ENCODE measurements around the gene ZNF91.

The ZNF91 gene

DNA sequence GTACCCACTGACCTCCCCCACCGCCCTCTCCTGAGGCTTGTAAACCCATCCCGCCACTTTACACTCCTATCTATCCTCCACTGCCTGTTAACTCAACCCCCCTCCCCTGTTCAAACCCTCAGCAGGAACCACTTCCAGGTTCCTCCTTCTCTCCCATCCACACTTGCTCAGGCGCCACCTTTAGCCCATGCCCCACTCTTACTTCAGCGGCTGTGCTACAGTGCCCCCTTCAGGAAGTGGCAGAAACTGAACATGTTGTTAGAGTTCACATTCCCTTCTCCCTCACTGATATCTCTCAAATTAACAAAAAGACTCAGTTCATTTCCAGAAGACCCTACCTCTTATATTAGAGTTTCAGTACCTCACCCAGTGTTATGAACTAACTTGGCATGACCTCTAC is 49.4 kb downstream of the ZNF91 start:
- peaks cover 0 to 43% of the 10 kb centered on the region in 2 experiments; a peak in 1 of 3 replicates for H3K36me3 ChIP-seq (ENCODE audit: control insufficient read depth in 2 of 2, insufficient read depth in 1 of 2, low read length in 2 of 2)
- TF ChIP-seq ZFHX2 (tag by site-specific recombination; conservative IDR thresholded peaks at IDR 0.05), result no peak
- no peak for TF ChIP-seq ZNF843 (tag by site-specific recombination; IDR thresholded peaks at IDR 0.05)
- no peak for TF ChIP-seq GLIS2 (tag by site-specific recombination; IDR thresholded peaks at IDR 0.05)
- no peak for TF ChIP-seq REPIN1 (tag by site-specific recombination; IDR thresholded peaks at IDR 0.05; ENCODE audit: low read depth)
- no peaks in the 10 kb centered on the region; the same call in 1 of the 2 replicates for H3K9me3 ChIP-seq (ENCODE audit: control insufficient read depth, insufficient read depth, low read depth, low read length)
- ChIA-PET POLR2A (no interaction called here), CTCF (no interaction called here)
- no peak overlapping the region for H3K27ac ChIP-seq (ENCODE audit: extremely low read depth, low read depth, low read length)
- H3K4me1 ChIP-seq (ENCODE audit: control insufficient read depth, insufficient read depth, low read length), result no peaks in the 10 kb centered on the region
- H3K4me3 ChIP-seq (ENCODE audit: low read depth, low read length), result no peak overlapping the region

DNA sequence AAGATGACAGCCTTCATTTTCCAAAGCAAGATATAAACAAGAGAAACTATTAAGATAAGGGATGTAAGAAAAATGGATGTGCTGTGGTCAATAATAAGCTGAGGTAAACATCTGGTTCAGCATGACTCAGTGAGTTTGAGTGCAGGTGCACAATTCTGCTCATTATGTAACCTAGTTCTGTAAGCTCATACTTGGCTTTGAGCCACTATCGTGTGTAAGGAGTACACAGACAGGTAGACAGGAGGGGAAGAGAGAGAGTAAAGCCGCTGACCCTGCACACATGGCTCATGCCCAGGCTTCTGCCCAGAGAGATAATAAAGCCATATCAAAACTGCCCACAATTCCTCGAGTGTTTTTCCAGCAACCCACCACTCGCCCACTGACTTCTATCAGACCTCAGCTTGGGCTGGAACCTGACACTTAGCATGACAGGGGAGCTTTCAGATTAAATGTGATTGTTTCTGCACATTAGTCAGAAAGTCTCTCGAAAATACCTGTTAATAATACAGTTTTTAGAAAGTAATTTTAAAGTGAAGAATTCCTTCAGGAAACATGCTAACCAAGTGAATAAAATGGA is 51.7 kb downstream of the ZNF91 start:
- no peak overlapping the region for H3K27ac ChIP-seq (ENCODE audit: extremely low read depth, low read depth, low read length)
- CTCF ChIA-PET, result no interaction called here
- H3K4me1 ChIP-seq (ENCODE audit: control insufficient read depth, insufficient read depth, low read length), result no peaks in the 10 kb centered on the region
- peak; percentile 56; the same call in 1 of the 2 replicates for TF ChIP-seq EGR2 (tag by site-specific recombination; IDR thresholded peaks at IDR 0.05; ENCODE audit: low read depth)
- TF ChIP-seq ZEB2 (tag by site-specific recombination; IDR thresholded peaks at IDR 0.05), result no peak
- peak; percentile 29; the same call in 1 of the 2 replicates for TF ChIP-seq ZNF140 (tag by site-specific recombination; IDR thresholded peaks at IDR 0.05)
- POLR2A ChIA-PET, result interaction anchor here (1.0 kb wide), 1 partner anchor 52 kb away, joined by 5 read pairs; the partner anchor contains the start of gene ZNF91
- H3K4me3 ChIP-seq (ENCODE audit: low read depth, low read length), result no peak overlapping the region
- peaks cover 0 to 32% of the 10 kb centered on the region in 2 experiments; a peak in 1 of 3 replicates for H3K36me3 ChIP-seq (ENCODE audit: control insufficient read depth in 2 of 2, insufficient read depth in 1 of 2, low read length in 2 of 2)
- no peaks in the 10 kb centered on the region; the same call in 1 of the 2 replicates for H3K9me3 ChIP-seq (ENCODE audit: control insufficient read depth, insufficient read depth, low read depth, low read length)

DNA sequence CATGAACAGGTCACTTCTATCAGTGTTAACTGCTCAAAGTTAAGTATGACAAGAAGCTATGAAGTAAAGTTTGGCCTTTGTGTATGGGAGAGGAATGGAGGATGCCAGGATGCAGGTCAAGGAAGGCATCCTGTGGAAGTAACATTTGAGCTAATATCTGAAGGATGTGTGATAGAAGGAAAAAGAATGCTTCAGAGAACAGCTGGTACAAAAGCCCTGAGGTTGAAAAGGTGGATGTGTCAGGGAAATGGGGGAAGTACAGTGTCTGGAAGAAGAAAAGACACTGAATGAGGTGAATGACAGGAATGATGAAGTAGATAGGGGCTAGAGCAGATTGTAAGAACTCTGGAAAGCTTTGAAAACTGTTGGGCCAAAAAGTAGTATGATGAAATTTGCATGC is 67.1 kb downstream of the ZNF91 start:
- CTCF ChIA-PET, result interaction anchor here (0.6 kb wide), 1 partner anchor 37 kb away, joined by 4 read pairs; no protein-coding TSS in a partner anchor

More for the DNA sequence above, 67.1 kb downstream of the ZNF91 start:
- H3K9me3 ChIP-seq (ENCODE audit: control insufficient read depth, insufficient read depth, low read depth, low read length), result no peaks in the 10 kb centered on the region
- no peak overlapping the region for H3K4me3 ChIP-seq (ENCODE audit: low read depth, low read length)
- POLR2A ChIA-PET, result no interaction called here
- peaks cover 0 to 14% of the 10 kb centered on the region in 2 experiments; a peak in 1 of 3 replicates for H3K36me3 ChIP-seq (ENCODE audit: control insufficient read depth in 2 of 2, insufficient read depth in 1 of 2, low read length in 2 of 2)
- TF ChIP-seq GLIS1 (tag by site-specific recombination; IDR thresholded peaks at IDR 0.05), result no peak
- TF ChIP-seq, protein P1, sequence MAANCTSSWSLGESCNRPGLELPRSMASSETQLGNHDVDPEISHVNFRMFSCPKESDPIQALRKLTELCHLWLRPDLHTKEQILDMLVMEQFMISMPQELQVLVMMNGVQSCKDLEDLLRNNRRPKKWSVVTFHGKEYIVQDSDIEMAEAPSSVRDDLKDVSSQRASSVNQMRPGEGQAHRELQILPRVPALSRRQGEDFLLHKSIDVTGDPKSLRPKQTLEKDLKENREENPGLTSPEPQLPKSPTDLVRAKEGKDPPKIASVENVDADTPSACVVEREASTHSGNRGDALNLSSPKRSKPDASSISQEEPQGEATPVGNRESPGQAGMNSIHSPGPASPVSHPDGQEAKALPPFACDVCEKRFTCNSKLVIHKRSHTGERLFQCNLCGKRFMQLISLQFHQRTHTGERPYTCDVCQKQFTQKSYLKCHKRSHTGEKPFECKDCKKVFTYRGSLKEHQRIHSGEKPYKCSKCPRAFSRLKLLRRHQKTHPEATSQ (tag by site-specific recombination; IDR thresholded peaks at IDR 0.05), result no peak
- TF ChIP-seq KLF7 (tag by site-specific recombination; IDR thresholded peaks at IDR 0.05; ENCODE audit: borderline replicate concordance), result no peak
- TF ChIP-seq EGR2 (tag by site-specific recombination; IDR thresholded peaks at IDR 0.05; ENCODE audit: low read depth), result no peak
- TF ChIP-seq ZNF624 (tag by site-specific recombination; IDR thresholded peaks at IDR 0.05), result no peak
- no peak for TF ChIP-seq ZNF571 (tag by site-specific recombination; IDR thresholded peaks at IDR 0.05)
- TF ChIP-seq, protein P2, sequence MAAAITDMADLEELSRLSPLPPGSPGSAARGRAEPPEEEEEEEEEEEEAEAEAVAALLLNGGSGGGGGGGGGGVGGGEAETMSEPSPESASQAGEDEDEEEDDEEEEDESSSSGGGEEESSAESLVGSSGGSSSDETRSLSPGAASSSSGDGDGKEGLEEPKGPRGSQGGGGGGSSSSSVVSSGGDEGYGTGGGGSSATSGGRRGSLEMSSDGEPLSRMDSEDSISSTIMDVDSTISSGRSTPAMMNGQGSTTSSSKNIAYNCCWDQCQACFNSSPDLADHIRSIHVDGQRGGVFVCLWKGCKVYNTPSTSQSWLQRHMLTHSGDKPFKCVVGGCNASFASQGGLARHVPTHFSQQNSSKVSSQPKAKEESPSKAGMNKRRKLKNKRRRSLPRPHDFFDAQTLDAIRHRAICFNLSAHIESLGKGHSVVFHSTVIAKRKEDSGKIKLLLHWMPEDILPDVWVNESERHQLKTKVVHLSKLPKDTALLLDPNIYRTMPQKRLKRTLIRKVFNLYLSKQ (tag by site-specific recombination; IDR thresholded peaks at IDR 0.05; ENCODE audit: borderline replicate concordance), result no peak
- no peak for TF ChIP-seq SALL2 (tag by site-specific recombination; IDR thresholded peaks at IDR 0.05; ENCODE audit: borderline replicate concordance)
- TF ChIP-seq, protein P3, sequence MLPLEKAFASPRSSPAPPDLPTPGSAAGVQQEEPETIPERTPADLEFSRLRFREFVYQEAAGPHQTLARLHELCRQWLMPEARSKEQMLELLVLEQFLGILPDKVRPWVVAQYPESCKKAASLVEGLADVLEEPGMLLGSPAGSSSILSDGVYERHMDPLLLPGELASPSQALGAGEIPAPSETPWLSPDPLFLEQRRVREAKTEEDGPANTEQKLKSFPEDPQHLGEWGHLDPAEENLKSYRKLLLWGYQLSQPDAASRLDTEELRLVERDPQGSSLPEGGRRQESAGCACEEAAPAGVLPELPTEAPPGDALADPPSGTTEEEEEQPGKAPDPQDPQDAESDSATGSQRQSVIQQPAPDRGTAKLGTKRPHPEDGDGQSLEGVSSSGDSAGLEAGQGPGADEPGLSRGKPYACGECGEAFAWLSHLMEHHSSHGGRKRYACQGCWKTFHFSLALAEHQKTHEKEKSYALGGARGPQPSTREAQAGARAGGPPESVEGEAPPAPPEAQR (tag by site-specific recombination; IDR thresholded peaks at IDR 0.05), result no peak
- H3K4me1 ChIP-seq (ENCODE audit: control insufficient read depth, insufficient read depth, low read length), result no peaks in the 10 kb centered on the region
- no peak overlapping the region for H3K27ac ChIP-seq (ENCODE audit: extremely low read depth, low read depth, low read length)

Data from HEK293 (cell line).